ENCODE results near the gene C1QL4.
"Not testable (repeated sequence)": the region's sequence is repeated elsewhere in the genome, so short reads cannot be mapped to it uniquely, and the experiment has no call there.

Gene C1QL4

GRCh38 chr12:49332891-49333371 is 4.1 kb downstream of the C1QL4 start:
- DNase-seq = no peak

- no peak for DNase-seq
Measured at GRCh38 chr12:49332441-49332861, 4.5 kb downstream of the C1QL4 start.

GRCh38 chr12:49331380-49332222 is 5.4 kb downstream of the C1QL4 start:
- no peak for DNase-seq

GRCh38 chr12:49330631-49331379 is 6.2 kb downstream of the C1QL4 start:
- DNase-seq = no peak

GRCh38 chr12:49330032-49330619 is 6.9 kb downstream of the C1QL4 start:
- DNase-seq = no peak

GRCh38 chr12:49328816-49329215 is 8.2 kb downstream of the C1QL4 start:
- no peak for DNase-seq

- DNase-seq = no peak
Measured at GRCh38 chr12:49327887-49328286, 9.1 kb downstream of the C1QL4 start.

- no peak for DNase-seq
Measured at GRCh38 chr12:49327368-49327767, 9.6 kb downstream of the C1QL4 start.

GRCh38 chr12:49325606-49326005 is 11.4 kb downstream of the C1QL4 start:
- DNase-seq = no peak

GRCh38 chr12:49323524-49324097 is 13.4 kb downstream of the C1QL4 start:
- no peak for DNase-seq

GRCh38 chr12:49322708-49323523 is 14.1 kb downstream of the C1QL4 start, which contains the start of gene TROAP:
Gene TROAP, plus strand, starts transcription at chr12:49323255. Its CDS starts 354 bp downstream, at chr12:49323609.
- peak; percentile 94 for DNase-seq

GRCh38 chr12:49322367-49322707 is 14.7 kb downstream of the C1QL4 start:
- DNase-seq = no peak

GRCh38 chr12:49320411-49321103 is 16.4 kb downstream of the C1QL4 start:
- DNase-seq = not testable (repeated sequence)

GRCh38 chr12:49317118-49317517 is 19.9 kb downstream of the C1QL4 start:
- not testable (repeated sequence) for DNase-seq

GRCh38 chr12:49314811-49315210 is 22.2 kb downstream of the C1QL4 start:
- no peak for DNase-seq

- not testable (repeated sequence) for DNase-seq
Measured at GRCh38 chr12:49310451-49311000, 26.5 kb downstream of the C1QL4 start.

GRCh38 chr12:49309386-49309785 is 27.6 kb downstream of the C1QL4 start:
- no peak for DNase-seq

- no peak for DNase-seq
Measured at GRCh38 chr12:49305762-49306510, 31.1 kb downstream of the C1QL4 start.

GRCh38 chr12:49304161-49304560 is 32.8 kb downstream of the C1QL4 start:
- no peak for DNase-seq

- DNase-seq = no peak
Measured at GRCh38 chr12:49301760-49302159, 35.2 kb downstream of the C1QL4 start.

- DNase-seq = no peak
Measured at GRCh38 chr12:49298160-49298559, 38.8 kb downstream of the C1QL4 start.

Data from activated T-cell treated with anti-CD3 and anti-CD28 coated beads, Interleukin-2, amount 50 U/mL, for 1 hour (primary cell).